GOT3 (cell line): Measurements from ENCODE around the gene CCR5.
A peak's percentile ranks its signal among the peaks of the same experiment; 100 is the strongest.
"Not testable (repeated sequence)": the region's sequence is repeated elsewhere in the genome, so short reads cannot be mapped to it uniquely, and the experiment has no call there.

Experiments used
- DNase-seq: peaks from one replicate; lab custom pipeline; 2025; ENCODE audit warnings: mixed read lengths; lab: John Stamatoyannopoulos, UW

CCR5 gene

GRCh38 chr3:46386205-46386604 lies 15.5 kb downstream of the CCR5 start:
- DNase-seq = no peak

GRCh38 chr3:46388847-46389246 lies 18.1 kb downstream of the CCR5 start:
- not testable (repeated sequence) for DNase-seq

GRCh38 chr3:46389306-46389705 lies 18.6 kb downstream of the CCR5 start:
- no peak for DNase-seq

- not testable (repeated sequence) for DNase-seq
Observed at GRCh38 chr3:46391526-46391925, 20.8 kb downstream of the CCR5 start.

- no peak for DNase-seq
Observed at GRCh38 chr3:46393011-46393410, 22.3 kb downstream of the CCR5 start.

GRCh38 chr3:46393554-46394434 lies 23.0 kb downstream of the CCR5 start:
- no peak for DNase-seq

GRCh38 chr3:46395210-46395661 lies 24.5 kb downstream of the CCR5 start:
- no peak for DNase-seq

GRCh38 chr3:46395766-46396530 lies 25.2 kb downstream of the CCR5 start:
- no peak for DNase-seq

GRCh38 chr3:46397111-46397510 lies 26.4 kb downstream of the CCR5 start:
- no peak for DNase-seq

GRCh38 chr3:46398186-46398955 lies 27.6 kb downstream of the CCR5 start:
- DNase-seq = no peak

- DNase-seq = no peak
Observed at GRCh38 chr3:46399098-46399497, 28.4 kb downstream of the CCR5 start.

- DNase-seq = no peak
Observed at GRCh38 chr3:46399557-46399956, 28.8 kb downstream of the CCR5 start.

- DNase-seq = no peak
Observed at GRCh38 chr3:46400000-46400734, 29.4 kb downstream of the CCR5 start.

GRCh38 chr3:46400846-46401245 lies 30.1 kb downstream of the CCR5 start:
- DNase-seq = no peak

GRCh38 chr3:46401579-46401978 lies 30.8 kb downstream of the CCR5 start:
- no peak for DNase-seq

- DNase-seq = not testable (repeated sequence)
Observed at GRCh38 chr3:46402902-46403301, 32.2 kb downstream of the CCR5 start.

- no peak for DNase-seq
Observed at GRCh38 chr3:46405301-46406019, 34.7 kb downstream of the CCR5 start.

- DNase-seq = no peak
Observed at GRCh38 chr3:46406443-46406787, 35.7 kb downstream of the CCR5 start.

- peak; percentile 4 for DNase-seq
Observed at GRCh38 chr3:46406788-46407611, 36.3 kb downstream of the CCR5 start, which contains the start of the genes CCR5AS and CCRL2. Gene CCR5AS, minus strand, starts transcription at chr3:46407066. Gene CCRL2, plus strand, starts transcription at chr3:46407259. Its CDS starts 821 bp downstream, at chr3:46408080.

GRCh38 chr3:46407970-46408369 lies 37.2 kb downstream of the CCR5 start:
- no peak for DNase-seq
